HCT116 (cell line): ENCODE data around the gene CCL14. TPM values are rescaled to one million over a fixed set of nuclear protein-coding genes. Genes with fewer than 3 reads are reported as not detected.

Source experiments
- ATAC-seq: fragments of 200-7000 bp; cut with Tn5 transposase; 2 replicates; pipeline ENCODE4 v1.9.1; 2020; ENCODE audit warnings: mild to moderate bottlenecking, moderate library complexity
- BruUV-seq: library from RNA; stranded (reverse); fragments of 400-500 nt; replicated peaks from 2 replicates; lab custom pipeline; 2021; lab: Mats Ljungman, UMichigan
- CTCF ChIA-PET: fragments of 300-600 bp; sonication (Branson Sonifier 250); formaldehyde crosslinking; loops from one replicate; lab custom pipeline; 2021; ENCODE audit warnings: antibody characterized with exemption; lab: Charles Lee
- POLR2A ChIA-PET: fragments of 300-600, 350-600 bp; sonication (Branson Sonifier 250); formaldehyde crosslinking; loops from one replicate; lab custom pipeline; 2021; ENCODE audit warnings: antibody characterized with exemption; lab: Charles Lee
- RAD21 ChIA-PET, 2 experiments: fragments of 300-600 bp; sonication (Branson Sonifier 250); formaldehyde crosslinking; loops; one replicate each; lab custom pipeline; 2023; ENCODE audit warnings: low total read pairs in 2 of 2; ENCODE audit not compliant: uncharacterized antibody in 2 of 2, unreplicated experiment in 2 of 2, low non-redundant PET in 1 of 2; lab: Charles Lee
- DNase-seq: peaks from one replicate; pipeline ENCODE4 v3.0.0-alpha.2; 2010; ENCODE audit warnings: low read depth, low spot score
- H2AFZ ChIP-seq: fragments of 200-600 bp; shearing (Covaris generic), sonication (generic); 2 replicates; pipeline ENCODE4 v1.6.1; 2017; ENCODE audit warnings: low read depth, mixed run types, mixed read lengths, antibody characterized with exemption, low read length; ENCODE audit not compliant: poor library complexity, severe bottlenecking
- H3K27ac ChIP-seq: 2 replicates; pipeline ENCODE4 v1.5.1; 2012; ENCODE audit warnings: low read depth, low read length
- H3K27me3 ChIP-seq: fragments of 200-600 bp; sonication (generic); 2 replicates; pipeline ENCODE4 v1.6.1; 2016; ENCODE audit warnings: mixed run types, low read length, mixed read lengths; ENCODE audit not compliant: insufficient read depth
- H3K36me3 ChIP-seq, 2 experiments: fragments of 200-500 bp in 1 of 2; fragments of 200-600 bp in 1 of 2; sonication (Bioruptor generic) in 1 of 2; sonication (generic) in 1 of 2; 2 replicates each; pipeline versions ENCODE4 v1.5.1 to v1.6.1; 2014 to 2016; ENCODE audit warnings: low read length in 2 of 2, inconsistent platforms in 1 of 2, mixed read lengths in 1 of 2, mixed run types in 1 of 2; ENCODE audit not compliant: insufficient read depth in 2 of 2, control insufficient read depth in 1 of 2
- H3K4me1 ChIP-seq, 2 experiments: fragments of 200-600 bp in 1 of 2; sonication (generic) in 1 of 2; 2 replicates each; pipeline versions ENCODE4 v1.5.1 to v1.6.1; 2012 to 2017; ENCODE audit warnings: low read length in 2 of 2, inconsistent platforms in 1 of 2, mild to moderate bottlenecking in 1 of 2, mixed read lengths in 1 of 2, mixed run types in 1 of 2, moderate library complexity in 1 of 2; ENCODE audit not compliant: insufficient read depth in 2 of 2, control insufficient read depth in 1 of 2
- H3K4me2 ChIP-seq: fragments of 200-600 bp; sonication (generic); 2 replicates; pipeline ENCODE4 v1.6.1; 2017; ENCODE audit warnings: mixed run types, low read length, mixed read lengths
- H3K4me3 ChIP-seq, 2 experiments: fragments of 200-600 bp in 1 of 2; sonication (generic) in 1 of 2; replicated peaks in 1 of 2; 2 replicates each; pipeline ENCODE4 v1.5.1; 2011 to 2016; ENCODE audit warnings: low read length in 2 of 2, control low read depth in 1 of 2, low read depth in 1 of 2, mild to moderate bottlenecking in 1 of 2, mixed read lengths in 1 of 2, mixed run types in 1 of 2
- H3K79me2 ChIP-seq: fragments of 200-600 bp; sonication (generic); 2 replicates; pipeline ENCODE4 v1.6.1; 2017; ENCODE audit warnings: mild to moderate bottlenecking, mixed run types, low read length, moderate library complexity, mixed read lengths; ENCODE audit not compliant: insufficient read depth
- H3K9ac ChIP-seq: fragments of 200-600 bp; sonication (generic); 2 replicates; pipeline ENCODE4 v1.6.1; 2016; ENCODE audit warnings: low read length, mixed read lengths
- H3K9me2 ChIP-seq: fragments of 200-600 bp; sonication (generic), shearing (Covaris generic); 2 replicates; pipeline ENCODE4 v1.6.1; 2017; ENCODE audit warnings: mixed run types, mild to moderate bottlenecking, moderate library complexity; ENCODE audit not compliant: insufficient read depth
- H3K9me3 ChIP-seq, 2 experiments: fragments of 200-500 bp in 1 of 2; fragments of 200-600 bp in 1 of 2; sonication (Bioruptor generic) in 1 of 2; sonication (generic) in 1 of 2; 2 replicates each; pipeline ENCODE4 v1.6.1; 2014 to 2017; ENCODE audit warnings: low read length in 2 of 2, mixed read lengths in 2 of 2, inconsistent platforms in 1 of 2, low read depth in 1 of 2, mild to moderate bottlenecking in 1 of 2, mixed run types in 1 of 2, moderate library complexity in 1 of 2; ENCODE audit not compliant: control insufficient read depth in 1 of 2, insufficient read depth in 1 of 2
- H4K20me1 ChIP-seq: fragments of 200-600 bp; sonication (generic), shearing (Covaris generic); 2 replicates; pipeline ENCODE4 v1.6.1; 2017; ENCODE audit warnings: mixed run types, mild to moderate bottlenecking, moderate library complexity; ENCODE audit not compliant: insufficient read depth
- CBX3 ChIP-seq: IDR thresholded peaks from 2 replicates; pipeline ENCODE4 v1.6.1; 2012; ENCODE audit warnings: low read depth
- CEBPB ChIP-seq: IDR thresholded peaks from 2 replicates; pipeline ENCODE4 v1.6.1; 2012; ENCODE audit warnings: low read depth
- EGR1 ChIP-seq: IDR thresholded peaks from 2 replicates; pipeline ENCODE4 v1.6.1; 2012; ENCODE audit warnings: low read depth
- ELF1 ChIP-seq: IDR thresholded peaks from 2 replicates; pipeline ENCODE4 v1.6.1; 2012; ENCODE audit warnings: low read depth, borderline replicate concordance
- EZH2 ChIP-seq: fragments of 200-600 bp; sonication (generic); IDR thresholded peaks from 2 replicates; pipeline ENCODE4 v1.6.1; 2017; ENCODE audit warnings: antibody characterized with exemption, mixed run types
- EZH2phosphoT487 ChIP-seq: fragments of 200-600 bp; IDR thresholded peaks from 2 replicates; pipeline ENCODE4 v1.6.1; 2018; ENCODE audit warnings: antibody characterized with exemption, borderline replicate concordance
- FOSL1 ChIP-seq: IDR thresholded peaks from 2 replicates; pipeline ENCODE4 v1.6.1; 2012; ENCODE audit warnings: low read depth
- JUND ChIP-seq: IDR thresholded peaks from 2 replicates; pipeline ENCODE4 v1.6.1; 2012
- POLR2AphosphoS5 ChIP-seq: IDR thresholded peaks from 2 replicates; pipeline ENCODE4 v1.6.1; 2011; ENCODE audit warnings: mild to moderate bottlenecking, low read depth, low read length, moderate library complexity
- SIN3A ChIP-seq: IDR thresholded peaks from 2 replicates; pipeline ENCODE4 v1.6.1; 2012; ENCODE audit warnings: low read depth
- SP1 ChIP-seq: IDR thresholded peaks from 2 replicates; pipeline ENCODE4 v1.6.1; 2012; ENCODE audit warnings: low read depth
- SRF ChIP-seq: IDR thresholded peaks from 2 replicates; pipeline ENCODE4 v1.6.1; 2012; ENCODE audit warnings: low read depth
- TCF7L2 ChIP-seq: IDR thresholded peaks from 2 replicates; pipeline ENCODE4 v1.7.0; 2011; ENCODE audit warnings: borderline replicate concordance, inconsistent platforms; ENCODE audit not compliant: insufficient read depth, insufficient read length; ENCODE audit errors: extremely low read depth
- YY1 ChIP-seq: IDR thresholded peaks from 2 replicates; pipeline ENCODE4 v1.6.1; 2011; ENCODE audit warnings: low read length, low read depth, moderate library complexity, mild to moderate bottlenecking; ENCODE audit not compliant: insufficient replicate concordance; ENCODE audit errors: extremely low read depth
- ZFX ChIP-seq: fragments of 450-650 bp; IDR thresholded peaks from 2 replicates; pipeline ENCODE4 v1.6.1; 2017
- intact Hi-C: fragments of 100-400 bp; cut with micrococcal nuclease; formaldehyde crosslinking; loops from 2 replicates; pipeline ENCODE4 v1.10.0; 2022
- total RNA-seq: library from RNA; stranded (reverse); gene quantifications from one replicate; pipeline ENCODE4 v1.2.1, GENCODE V29; 2021; ENCODE audit not compliant: unreplicated experiment
- TF ChIP-seq, protein P1 (sequence below): IDR thresholded peaks from 2 replicates; pipeline ENCODE4 v1.6.1; 2012
- TF ChIP-seq, protein P2 (sequence below), 3 experiments: fragments of 200-600 bp in 1 of 3; sonication (generic) in 1 of 3; IDR thresholded peaks in 2 of 3; conservative IDR thresholded peaks in 1 of 3; 2 replicates each; pipeline ENCODE4 v1.5.1; 2012 to 2017; ENCODE audit warnings: low read depth in 2 of 3, low read length in 2 of 3, antibody characterized with exemption in 1 of 3, borderline replicate concordance in 1 of 3, control low read depth in 1 of 3, mild to moderate bottlenecking in 1 of 3, mixed read lengths in 1 of 3, mixed run types in 1 of 3, moderate library complexity in 1 of 3; ENCODE audit not compliant: insufficient read depth in 1 of 3
- TF ChIP-seq, protein P3 (sequence below): IDR thresholded peaks from 2 replicates; pipeline ENCODE4 v1.6.1; 2012; ENCODE audit warnings: low read depth

Gene CCL14
- total RNA-seq, 1 experiment from 2014 or later, result not detected

DNA sequence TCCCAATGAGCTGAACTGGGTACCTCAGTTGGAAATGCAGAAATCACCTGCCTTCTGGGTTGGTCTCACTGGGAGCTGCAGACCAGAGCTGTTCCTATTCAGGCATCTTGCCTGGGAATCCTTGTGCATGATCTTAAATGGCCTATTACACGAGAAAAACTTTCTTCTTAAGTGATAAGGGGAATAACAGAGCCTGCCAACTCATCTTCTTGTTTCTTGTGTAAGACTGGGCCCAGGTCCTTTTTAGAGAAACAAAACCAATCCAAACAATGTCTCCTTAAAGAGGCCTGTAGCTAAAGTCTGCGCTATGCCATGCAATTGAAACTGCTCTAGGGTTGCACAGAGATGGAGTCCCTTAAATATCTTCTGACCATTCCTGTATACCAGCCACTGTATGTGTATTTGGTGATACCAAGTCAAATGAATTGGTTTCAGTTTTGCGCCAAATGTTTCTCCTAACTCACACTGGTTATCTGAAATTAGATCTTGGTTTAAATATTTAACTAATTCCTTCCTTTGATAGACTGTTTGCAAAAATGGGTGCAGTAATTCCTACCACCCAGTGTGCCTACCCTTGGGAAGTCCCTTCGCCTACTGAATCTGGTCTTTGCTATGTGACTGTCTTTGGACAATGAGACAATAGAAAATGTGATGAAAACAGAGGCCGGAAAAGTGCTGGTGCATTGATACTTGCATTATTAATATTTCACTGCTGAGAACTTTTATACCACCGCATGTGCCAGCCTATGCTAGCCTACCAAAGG is 37.8 kb upstream of the CCL14 start:
- Histone ChIP-seq H3K9me2 (no peaks in the 10 kb centered on the region), H2AFZ (no peak overlapping the region), H3K9me3 (no peaks in the 10 kb centered on the region), H3K27me3 (peaks cover 13% of the 10 kb centered on the region), H3K4me2 (no peak overlapping the region), H3K27ac (no peak overlapping the region), H3K36me3 (no peaks in the 10 kb centered on the region), H3K4me1 (no peaks in the 10 kb centered on the region), H4K20me1 (no peaks in the 10 kb centered on the region), H3K79me2 (no peaks in the 10 kb centered on the region), H3K9ac (no peak overlapping the region), H3K4me3 (no peak overlapping the region)
- TF ChIP-seq SRF, result no peak
- TF ChIP-seq YY1, result no peak
- no peak for TF ChIP-seq FOSL1
- TF ChIP-seq, protein P1, sequence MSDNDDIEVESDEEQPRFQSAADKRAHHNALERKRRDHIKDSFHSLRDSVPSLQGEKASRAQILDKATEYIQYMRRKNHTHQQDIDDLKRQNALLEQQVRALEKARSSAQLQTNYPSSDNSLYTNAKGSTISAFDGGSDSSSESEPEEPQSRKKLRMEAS, result no peak
- TF ChIP-seq POLR2AphosphoS5, result no peak
- TF ChIP-seq ELF1, result no peak
- no peak for TF ChIP-seq SIN3A
- TF ChIP-seq, protein P2, sequence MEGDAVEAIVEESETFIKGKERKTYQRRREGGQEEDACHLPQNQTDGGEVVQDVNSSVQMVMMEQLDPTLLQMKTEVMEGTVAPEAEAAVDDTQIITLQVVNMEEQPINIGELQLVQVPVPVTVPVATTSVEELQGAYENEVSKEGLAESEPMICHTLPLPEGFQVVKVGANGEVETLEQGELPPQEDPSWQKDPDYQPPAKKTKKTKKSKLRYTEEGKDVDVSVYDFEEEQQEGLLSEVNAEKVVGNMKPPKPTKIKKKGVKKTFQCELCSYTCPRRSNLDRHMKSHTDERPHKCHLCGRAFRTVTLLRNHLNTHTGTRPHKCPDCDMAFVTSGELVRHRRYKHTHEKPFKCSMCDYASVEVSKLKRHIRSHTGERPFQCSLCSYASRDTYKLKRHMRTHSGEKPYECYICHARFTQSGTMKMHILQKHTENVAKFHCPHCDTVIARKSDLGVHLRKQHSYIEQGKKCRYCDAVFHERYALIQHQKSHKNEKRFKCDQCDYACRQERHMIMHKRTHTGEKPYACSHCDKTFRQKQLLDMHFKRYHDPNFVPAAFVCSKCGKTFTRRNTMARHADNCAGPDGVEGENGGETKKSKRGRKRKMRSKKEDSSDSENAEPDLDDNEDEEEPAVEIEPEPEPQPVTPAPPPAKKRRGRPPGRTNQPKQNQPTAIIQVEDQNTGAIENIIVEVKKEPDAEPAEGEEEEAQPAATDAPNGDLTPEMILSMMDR (IDR thresholded peaks at IDR 0.05 in 2 of 3, conservative IDR thresholded peaks at IDR 0.05 in 1 of 3; ENCODE audit: borderline replicate concordance in 1 of 3, insufficient read depth in 1 of 3, low read depth in 2 of 3, low read length in 2 of 3), result no peak
- no peak for TF ChIP-seq EZH2phosphoT487
- no peak for TF ChIP-seq EGR1
- no peak for TF ChIP-seq EZH2
- no peak for TF ChIP-seq CEBPB
- TF ChIP-seq ZFX, result no peak
- TF ChIP-seq CBX3, result no peak
- TF ChIP-seq TCF7L2, result no peak
- TF ChIP-seq, protein P3, sequence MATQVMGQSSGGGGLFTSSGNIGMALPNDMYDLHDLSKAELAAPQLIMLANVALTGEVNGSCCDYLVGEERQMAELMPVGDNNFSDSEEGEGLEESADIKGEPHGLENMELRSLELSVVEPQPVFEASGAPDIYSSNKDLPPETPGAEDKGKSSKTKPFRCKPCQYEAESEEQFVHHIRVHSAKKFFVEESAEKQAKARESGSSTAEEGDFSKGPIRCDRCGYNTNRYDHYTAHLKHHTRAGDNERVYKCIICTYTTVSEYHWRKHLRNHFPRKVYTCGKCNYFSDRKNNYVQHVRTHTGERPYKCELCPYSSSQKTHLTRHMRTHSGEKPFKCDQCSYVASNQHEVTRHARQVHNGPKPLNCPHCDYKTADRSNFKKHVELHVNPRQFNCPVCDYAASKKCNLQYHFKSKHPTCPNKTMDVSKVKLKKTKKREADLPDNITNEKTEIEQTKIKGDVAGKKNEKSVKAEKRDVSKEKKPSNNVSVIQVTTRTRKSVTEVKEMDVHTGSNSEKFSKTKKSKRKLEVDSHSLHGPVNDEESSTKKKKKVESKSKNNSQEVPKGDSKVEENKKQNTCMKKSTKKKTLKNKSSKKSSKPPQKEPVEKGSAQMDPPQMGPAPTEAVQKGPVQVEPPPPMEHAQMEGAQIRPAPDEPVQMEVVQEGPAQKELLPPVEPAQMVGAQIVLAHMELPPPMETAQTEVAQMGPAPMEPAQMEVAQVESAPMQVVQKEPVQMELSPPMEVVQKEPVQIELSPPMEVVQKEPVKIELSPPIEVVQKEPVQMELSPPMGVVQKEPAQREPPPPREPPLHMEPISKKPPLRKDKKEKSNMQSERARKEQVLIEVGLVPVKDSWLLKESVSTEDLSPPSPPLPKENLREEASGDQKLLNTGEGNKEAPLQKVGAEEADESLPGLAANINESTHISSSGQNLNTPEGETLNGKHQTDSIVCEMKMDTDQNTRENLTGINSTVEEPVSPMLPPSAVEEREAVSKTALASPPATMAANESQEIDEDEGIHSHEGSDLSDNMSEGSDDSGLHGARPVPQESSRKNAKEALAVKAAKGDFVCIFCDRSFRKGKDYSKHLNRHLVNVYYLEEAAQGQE, result no peak
- no peak for TF ChIP-seq SP1
- TF ChIP-seq JUND, result no peak
- ATAC-seq (no peak), DNase-seq (no peak)
- ChIA-PET RAD21 (no interaction called here), POLR2A (no interaction called here), CTCF (no interaction called here)
- intact Hi-C loops, result no loop called here
- BruUV-seq, result no TSS peak
